GM18909 (cell line): Measurements from ENCODE around the gene C4orf54.

Source experiments
- ATAC-seq: cut with Tn5 transposase; IDR thresholded peaks from one replicate; pipeline ENCODE4 v1.9.1; 2021; ENCODE audit warnings: mild to moderate bottlenecking; ENCODE audit not compliant: unreplicated experiment, poor library complexity

The C4orf54 gene

DNA sequence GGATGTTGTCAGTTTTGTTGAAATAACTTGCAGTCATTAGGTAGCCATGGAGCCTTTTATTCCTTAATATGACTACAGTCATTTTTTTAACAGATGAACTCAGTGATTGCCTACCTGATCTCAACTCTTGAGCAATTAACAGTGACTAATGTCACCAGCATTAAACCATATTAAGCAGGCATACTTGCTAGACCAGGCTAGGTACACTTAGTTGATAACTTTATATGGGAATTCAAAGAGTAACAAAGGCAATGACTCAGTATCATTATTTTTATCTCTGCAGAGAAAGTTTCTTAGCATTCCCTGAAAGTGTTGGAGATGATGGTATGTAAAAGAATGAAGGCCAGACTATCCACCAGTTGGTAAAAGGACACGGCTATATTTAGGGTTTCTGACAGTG is at the start of gene C4orf54:
Gene C4orf54, minus strand, starts transcription at position 31 of the 400 bp plus-strand sequence. CDS start 3,180 bp downstream, outside the sequence.
- no peak for ATAC-seq

DNA sequence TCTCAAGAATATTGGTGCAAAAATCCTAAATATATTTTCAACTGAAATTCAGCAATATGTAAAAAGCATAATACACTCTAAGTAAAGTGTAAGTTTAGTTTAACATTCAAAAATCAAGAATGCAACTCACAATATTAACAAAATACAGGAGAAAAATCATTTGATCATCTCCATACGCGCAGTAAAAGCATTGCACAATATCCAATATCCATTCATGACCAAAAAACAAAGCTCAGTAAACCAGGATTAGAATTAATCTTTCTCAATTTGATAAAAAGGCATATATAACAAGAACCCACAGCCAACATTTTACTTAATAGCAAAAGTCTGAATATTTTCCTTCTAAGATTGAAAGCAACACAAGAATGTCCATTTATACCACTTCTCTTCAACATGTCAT is 48.3 kb upstream of the C4orf54 start:
- ATAC-seq: no peak

- no peak for ATAC-seq
These were observed 39.2 kb upstream of the C4orf54 start for GRCh38 chr4:99696801-99697200.

- no peak for ATAC-seq
These were observed 35.5 kb upstream of the C4orf54 start for GRCh38 chr4:99693140-99693539.

GRCh38 chr4:99690990-99691389 is 33.4 kb upstream of the C4orf54 start:
- no peak for ATAC-seq

DNA sequence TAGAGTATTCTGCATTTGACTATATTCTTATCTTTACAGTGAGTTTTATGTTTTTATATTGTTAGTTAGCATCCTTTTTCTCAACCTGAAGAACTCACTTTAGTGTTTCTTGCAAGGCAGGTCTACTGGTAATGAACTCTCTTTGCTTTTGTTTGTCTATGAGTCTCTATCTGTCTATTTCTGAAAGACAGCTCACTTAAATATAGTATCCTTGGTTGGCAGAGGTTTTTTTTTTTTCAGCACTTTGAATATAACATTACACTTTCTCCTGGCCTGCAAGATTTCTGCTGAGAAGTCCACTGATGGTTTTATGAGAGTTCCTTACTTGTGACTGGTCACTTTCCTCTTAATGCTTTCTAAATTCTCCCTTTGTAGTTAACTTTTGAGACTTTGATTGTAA is 32.8 kb upstream of the C4orf54 start:
- no peak for ATAC-seq

GRCh38 chr4:99687120-99687519 is 29.5 kb upstream of the C4orf54 start:
- no peak for ATAC-seq

DNA sequence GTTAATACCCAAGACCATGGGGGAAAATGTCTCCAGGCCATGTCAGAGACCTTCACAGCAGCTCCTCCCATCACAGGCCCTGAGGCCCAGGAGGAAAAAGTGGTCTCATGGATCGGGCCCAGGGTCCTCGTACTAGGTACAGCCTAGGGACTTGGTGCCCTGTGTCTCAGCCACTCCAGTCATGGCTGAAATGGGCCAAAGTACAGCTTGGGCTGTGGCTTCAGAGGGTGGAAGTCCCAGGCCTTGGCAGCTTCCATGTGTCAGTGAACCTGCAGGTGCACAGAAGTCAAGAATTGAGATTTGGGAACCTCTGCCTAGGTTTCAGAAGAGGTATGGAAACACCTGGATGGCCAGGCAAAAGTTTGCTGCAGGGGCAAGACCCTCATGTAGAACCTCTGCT is 27.6 kb upstream of the C4orf54 start:
- ATAC-seq: no peak

- no peak for ATAC-seq
These were observed 26.3 kb upstream of the C4orf54 start for GRCh38 chr4:99683895-99684294.

GRCh38 chr4:99679976-99680375 is 22.3 kb upstream of the C4orf54 start:
- no peak for ATAC-seq

GRCh38 chr4:99679204-99679603 is 21.6 kb upstream of the C4orf54 start:
- no peak for ATAC-seq

GRCh38 chr4:99677161-99677560 is 19.5 kb upstream of the C4orf54 start:
- ATAC-seq: no peak

GRCh38 chr4:99670409-99671073 is 12.9 kb upstream of the C4orf54 start:
- no peak for ATAC-seq

DNA sequence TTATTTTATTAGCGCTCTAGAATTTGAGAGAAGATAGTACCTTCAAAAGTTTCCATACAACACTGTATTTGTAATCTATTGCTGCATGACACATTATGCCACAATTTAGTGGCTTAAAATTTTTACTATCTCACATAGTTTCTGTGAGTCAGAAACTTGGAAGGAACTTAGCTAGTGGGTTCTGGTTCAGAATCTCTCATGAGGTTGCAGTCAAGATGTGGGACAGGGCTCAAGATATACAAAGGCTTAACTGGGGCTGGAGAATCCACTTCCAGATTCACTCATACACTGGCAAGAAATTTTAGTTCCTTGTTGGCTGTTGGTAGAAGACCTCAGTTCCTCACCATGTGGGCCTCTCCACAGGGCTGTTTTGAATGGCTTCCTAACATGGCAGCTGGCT is 11.5 kb upstream of the C4orf54 start:
- ATAC-seq: no peak

- no peak for ATAC-seq
These were observed 10.8 kb upstream of the C4orf54 start for GRCh38 chr4:99668472-99668871.

- no peak for ATAC-seq
These were observed 8.4 kb upstream of the C4orf54 start for GRCh38 chr4:99665983-99666382.

DNA sequence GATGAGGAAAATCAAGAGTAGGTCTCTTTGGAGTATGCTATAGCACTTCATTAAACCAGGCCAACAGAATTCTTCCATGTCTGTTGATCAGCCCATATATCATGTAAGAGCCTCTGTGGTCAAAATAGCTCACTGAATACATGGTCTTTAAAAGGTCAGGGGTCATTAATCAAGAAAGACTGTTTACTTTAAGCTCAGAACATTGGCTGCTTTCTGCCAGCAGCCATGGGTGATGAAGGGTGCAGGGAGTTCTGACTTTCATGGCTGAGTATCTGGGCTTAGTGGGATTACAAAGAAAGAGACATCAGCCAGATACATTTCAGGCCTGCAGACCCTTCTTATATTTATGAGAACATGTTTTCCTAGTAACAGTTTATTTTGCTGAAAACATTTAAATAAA is 7.1 kb upstream of the C4orf54 start:
- ATAC-seq: no peak

DNA sequence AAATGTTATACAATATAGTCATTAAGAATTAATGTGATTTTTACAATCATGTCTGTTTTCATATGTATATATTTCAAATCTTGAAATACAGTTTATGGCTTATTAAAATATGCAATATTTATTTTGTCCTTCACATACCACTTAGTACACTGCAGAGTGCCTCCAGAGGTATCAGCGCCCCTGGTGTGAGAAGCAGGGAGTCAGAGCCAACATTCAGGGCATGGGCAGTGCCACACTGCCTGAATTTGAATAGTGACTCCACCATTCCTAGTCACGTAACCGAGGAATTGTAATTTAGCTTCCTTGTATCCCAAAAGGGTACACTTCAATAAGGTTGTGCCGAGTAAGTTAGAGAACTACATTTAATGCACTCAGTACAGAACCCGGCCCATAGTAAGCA is 4.3 kb upstream of the C4orf54 start:
- ATAC-seq: no peak

DNA sequence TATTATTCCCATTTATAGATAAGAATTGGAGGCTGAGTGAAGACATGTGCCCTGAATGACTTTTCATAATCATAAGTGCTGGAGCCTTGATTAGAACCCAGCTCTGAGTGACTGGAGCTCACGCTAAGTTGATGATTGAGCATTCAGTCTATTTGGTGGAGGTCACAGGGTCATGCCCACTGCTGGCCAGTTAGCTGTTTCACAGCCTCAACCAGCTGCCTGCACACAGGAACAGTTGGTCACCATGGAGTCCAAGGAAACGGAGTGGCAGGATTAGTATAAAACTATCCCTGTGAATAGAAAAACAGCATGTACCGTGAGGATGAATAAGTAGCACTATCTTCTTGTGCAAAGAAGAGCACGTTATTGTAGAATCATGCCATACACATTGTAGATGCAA is 1.0 kb upstream of the C4orf54 start:
- ATAC-seq: no peak

- no peak for ATAC-seq
These were observed 2.1 kb downstream of the C4orf54 start for GRCh38 chr4:99655308-99656081.

GRCh38 chr4:99654361-99654761 is 3.3 kb downstream of the C4orf54 start:
- ATAC-seq: no peak

DNA sequence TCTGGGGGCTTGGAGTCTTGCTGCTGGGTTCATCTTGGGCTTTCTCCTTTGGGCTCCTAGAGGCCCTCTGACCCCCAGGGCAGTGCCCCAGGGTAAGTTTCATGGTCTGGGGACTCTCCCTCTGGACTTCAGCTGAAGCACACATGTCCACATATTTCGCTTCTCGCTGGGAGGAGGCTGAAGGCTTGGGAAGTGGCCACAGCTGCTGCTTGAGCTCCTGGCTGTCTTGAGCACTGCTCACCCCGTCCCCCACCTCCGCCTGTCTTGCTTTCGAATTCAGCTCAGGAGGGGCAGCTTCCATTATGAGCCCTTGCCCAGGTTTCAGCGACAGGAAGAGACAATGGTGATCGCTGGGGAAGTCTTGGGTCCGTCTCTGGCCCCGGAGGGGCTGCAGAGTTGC is 3.7 kb downstream of the C4orf54 start:
- ATAC-seq: no peak
